ENCODE results near the gene ZSCAN5C. TPM values are rescaled to one million over a fixed set of nuclear protein-coding genes. Genes with fewer than 3 reads are reported as not detected.

ZSCAN5C gene, protein sequence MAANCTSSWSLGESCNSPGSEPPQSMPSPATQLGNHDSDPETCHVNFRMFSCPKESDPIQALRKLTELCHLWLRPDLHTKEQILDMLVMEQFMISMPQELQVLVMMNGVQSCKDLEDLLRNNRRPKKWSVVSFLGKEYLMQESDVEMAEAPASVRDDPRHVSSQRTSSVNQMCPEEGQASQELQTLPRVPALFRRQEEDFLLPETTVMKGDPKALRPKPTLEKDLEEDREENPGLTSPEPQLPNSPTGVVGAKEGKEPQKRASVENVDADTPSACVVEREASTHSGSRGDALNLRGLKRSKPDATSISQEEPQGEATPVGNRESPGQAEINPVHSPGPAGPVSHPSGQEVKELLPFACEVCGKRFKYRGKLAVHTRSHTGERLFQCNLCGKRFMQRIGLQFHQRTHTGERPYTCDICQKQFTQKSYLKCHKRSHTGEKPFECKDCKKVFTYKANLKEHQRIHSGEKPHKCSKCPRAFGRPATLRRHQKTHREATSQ
- not detected in 2 replicates for total RNA-seq

GRCh38 chr19:56201973-56202372 is at the start of gene ZSCAN5C:
Gene ZSCAN5C, plus strand, starts transcription at chr19:56202273. Its CDS starts 3,641 bp downstream, at chr19:56205914.

GRCh38 chr19:56175861-56176307 is 26.2 kb upstream of the ZSCAN5C start, which contains the start of gene GALP:
Gene GALP, plus strand, starts transcription at chr19:56176008. Its CDS starts 1,101 bp downstream, at chr19:56177109.

DNA sequence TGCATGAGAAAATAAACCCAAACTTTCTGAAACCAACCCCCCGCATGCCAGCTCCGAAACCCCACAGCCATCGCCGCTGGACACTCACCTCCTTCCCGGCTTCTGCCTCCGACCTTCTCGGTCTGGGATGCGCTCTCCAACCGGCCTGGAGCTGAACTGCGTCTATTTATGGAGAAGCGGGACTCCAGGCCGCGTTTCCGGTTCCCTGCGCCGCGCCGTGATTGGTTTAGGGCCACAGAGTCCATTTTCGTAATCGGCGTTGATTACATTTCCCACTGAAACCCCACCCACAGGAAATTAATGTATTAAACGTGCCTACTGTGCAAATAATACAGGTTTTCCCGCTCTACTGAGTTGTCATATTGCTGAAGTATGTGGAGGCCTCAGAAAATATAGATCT is 4.4 kb upstream of the ZSCAN5C start, which contains the start of gene ZSCAN5B:
TSS of gene ZSCAN5B (minus strand) at position 138 of the 400 bp plus-strand sequence. CDS start 4,731 bp downstream, outside the sequence.

Other genes with a start within 250 kb of the ZSCAN5C start
- not detected in 2 replicates for gene NLRP5, start 215.5 kb upstream of the ZSCAN5C start, total RNA-seq
- gene ZNF787, start 81.0 kb upstream of the ZSCAN5C start, total RNA-seq = 21.7 and 29.7 TPM in 2 replicates
- 15.7 and 20.4 TPM in 2 replicates for gene ZNF444, start 61.0 kb upstream of the ZSCAN5C start, total RNA-seq
- not detected in 2 replicates for gene GALP, start 26.3 kb upstream of the ZSCAN5C start, total RNA-seq
- not detected in 2 replicates for gene ZSCAN5B, start 4.5 kb upstream of the ZSCAN5C start, total RNA-seq
- gene EDDM13, start 70.5 kb downstream of the ZSCAN5C start, total RNA-seq = not detected in 2 replicates
- gene ZSCAN5A, start 112.6 kb downstream of the ZSCAN5C start, total RNA-seq = 5.9 and 8.5 TPM in 2 replicates
- gene ZNF582, start 191.3 kb downstream of the ZSCAN5C start, total RNA-seq = 3.0 and 3.9 TPM in 2 replicates
- 6.6 and 7.4 TPM in 2 replicates for gene ZNF583, start 202.1 kb downstream of the ZSCAN5C start, total RNA-seq

Data from smooth muscle cell of the umbilical artery (primary cell).